ENCODE results near the gene CCDC187. TPM values are rescaled to one million over a fixed set of nuclear protein-coding genes. Genes with fewer than 3 reads are reported as not detected.

The CCDC187 gene
- total RNA-seq, 1 donor from 2014 or later, result not detected

DNA sequence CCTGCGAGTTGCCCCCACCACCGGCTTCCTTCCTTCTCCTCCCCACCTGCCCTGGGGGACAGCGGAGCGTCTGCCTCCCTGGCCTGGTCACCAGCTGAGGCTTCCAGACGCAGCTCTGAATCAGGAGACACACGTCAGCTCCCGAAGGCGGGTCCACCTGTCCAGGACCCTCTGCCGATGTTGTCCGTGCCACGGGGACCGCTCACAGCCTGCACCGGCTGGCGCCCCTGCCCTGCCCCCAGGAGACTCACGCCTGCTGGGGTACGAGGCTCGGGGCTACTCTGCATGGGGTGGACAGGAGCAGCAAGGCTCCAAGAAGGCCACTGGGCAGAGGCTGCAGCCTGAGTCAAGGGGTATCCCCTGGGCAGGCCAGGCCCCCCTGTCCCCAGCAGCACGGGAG, 1.9 kb upstream of the CCDC187 start:
- intact Hi-C loops (cut with micrococcal nuclease), result no loop called here
- ATAC-seq, result no peak

DNA sequence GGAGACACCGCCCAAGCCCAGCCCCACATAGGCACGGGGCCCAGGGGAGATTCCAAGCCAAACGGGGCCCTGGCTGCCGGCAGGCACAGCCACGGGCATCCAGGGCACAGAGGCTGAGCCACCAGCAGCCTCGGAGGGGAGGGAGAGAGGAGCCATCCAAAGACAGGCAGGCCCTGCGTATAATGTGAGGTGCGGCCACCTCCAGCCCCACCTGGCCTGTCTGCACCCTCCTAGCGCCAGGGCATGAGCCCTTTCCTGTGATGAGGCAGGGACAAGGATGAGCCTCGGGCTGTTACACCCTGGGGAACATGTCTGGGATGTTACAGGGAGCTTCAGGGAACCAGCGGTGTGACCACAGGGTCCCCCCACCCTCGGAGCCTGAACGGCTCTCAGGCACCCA, 1.1 kb upstream of the CCDC187 start:
- intact Hi-C loops (cut with micrococcal nuclease), result no loop called here
- DNase-seq (peak; percentile 29), ATAC-seq (no peak)

More for the DNA sequence above, 1.9 kb upstream of the CCDC187 start:
- DNase-seq, result peak; percentile 20

DNA sequence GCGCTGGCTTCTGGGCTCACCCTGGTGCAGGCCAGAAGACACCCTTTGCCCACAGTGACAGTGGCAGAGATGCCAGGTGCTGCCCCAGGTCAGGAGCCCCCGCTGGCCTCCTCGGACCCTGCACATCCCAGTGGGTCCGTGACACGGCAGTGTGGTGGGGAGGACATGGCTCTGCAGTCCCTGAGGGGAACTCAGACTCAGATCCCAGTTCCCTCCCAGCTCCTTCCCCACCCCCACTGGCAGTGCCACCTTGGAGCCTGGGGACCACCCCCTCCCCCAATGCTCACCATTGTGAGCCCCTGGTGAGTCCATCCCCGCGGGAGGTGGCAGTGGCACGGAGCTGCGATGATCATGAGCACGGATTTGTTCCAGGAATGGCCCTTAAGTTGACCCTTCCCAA, 562 bp upstream of the CCDC187 start:
- DNase-seq (peak; percentile 20), ATAC-seq (no peak)
- intact Hi-C loops (cut with micrococcal nuclease), result no loop called here

DNA sequence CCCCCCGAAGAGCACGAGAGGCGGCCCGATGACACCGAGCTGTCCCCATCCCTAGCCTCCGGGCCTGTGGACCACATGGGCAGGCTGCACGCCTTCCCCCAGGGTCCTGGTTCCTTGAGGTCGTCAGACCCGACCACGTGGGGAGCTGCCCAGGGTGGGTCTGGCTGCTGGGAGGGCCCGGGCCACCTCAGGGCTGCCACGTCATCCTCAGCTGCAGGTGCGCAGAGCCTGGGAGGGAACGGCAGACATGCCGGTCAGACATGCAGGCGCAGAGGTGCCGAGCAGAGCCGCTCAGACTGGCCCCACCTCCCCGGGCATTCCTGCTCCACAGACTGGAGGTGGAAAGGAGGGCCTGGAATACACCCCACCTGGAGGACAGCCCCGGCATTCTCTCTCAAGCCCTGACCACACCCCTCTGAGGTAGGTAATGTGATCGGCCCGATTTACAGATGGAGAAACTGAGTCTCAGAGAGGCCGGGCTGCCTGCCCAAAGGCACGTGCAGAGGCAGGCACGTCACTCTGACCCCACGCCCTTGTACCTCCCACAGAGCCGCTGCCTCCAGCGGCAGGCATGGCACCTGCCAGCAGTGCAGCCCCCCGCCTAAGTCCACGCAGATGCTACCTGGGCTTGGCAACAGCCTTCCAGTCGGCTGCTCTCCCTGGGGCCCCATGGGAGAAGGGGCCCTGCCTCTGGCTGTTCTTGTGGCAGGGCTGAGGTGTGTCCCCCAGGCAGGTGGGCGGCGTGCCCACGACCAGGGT, 649 bp downstream of the CCDC187 start:
- ATAC-seq, result no peak
- intact Hi-C loops (cut with micrococcal nuclease), result no loop called here
- DNase-seq, result peak; percentile 27

DNA sequence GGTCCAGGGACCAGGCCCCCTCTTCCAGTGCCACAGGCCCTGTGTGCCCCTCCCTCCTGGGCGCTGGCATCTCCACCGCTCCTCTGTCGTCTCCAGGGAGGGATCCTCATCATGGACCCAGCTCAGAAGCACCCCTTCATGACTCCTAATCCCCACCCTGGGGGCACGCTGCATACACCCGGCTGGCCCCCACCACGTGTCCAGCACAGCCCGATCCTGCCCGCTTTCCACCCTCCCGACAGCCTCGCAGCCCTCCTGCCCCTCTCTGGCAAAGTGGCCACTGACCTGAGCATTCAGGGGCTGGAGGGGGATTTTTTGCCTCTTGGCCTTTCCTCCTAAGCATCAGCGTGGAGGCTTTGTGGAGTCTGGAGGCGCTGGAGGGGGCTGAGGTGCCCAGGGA, 1.4 kb downstream of the CCDC187 start:
- intact Hi-C loops (cut with micrococcal nuclease), result no loop called here
- DNase-seq, result peak; percentile 8

DNA sequence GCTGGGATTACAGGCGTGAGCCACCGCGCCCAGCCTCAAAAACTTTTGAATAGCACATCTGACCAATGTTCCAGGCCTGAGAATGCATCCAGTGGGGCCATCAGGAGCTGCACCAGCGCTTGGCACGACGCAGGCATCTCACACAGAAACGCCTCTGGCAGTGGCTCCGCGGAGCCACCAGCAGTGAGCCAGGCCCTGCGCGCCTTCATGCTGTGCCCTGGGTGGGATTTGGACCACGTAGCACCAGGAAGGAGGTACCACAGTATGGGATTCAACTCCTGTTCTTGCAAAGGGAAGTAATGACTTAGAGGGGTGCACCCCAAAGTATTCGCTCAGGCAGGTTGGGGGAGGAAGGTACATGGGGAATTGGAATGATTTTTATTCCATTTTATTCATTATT, 3.0 kb downstream of the CCDC187 start:
- peak; percentile 7 for DNase-seq

More for the DNA sequence above, 1.4 kb downstream of the CCDC187 start:
- no peak for ATAC-seq

DNA sequence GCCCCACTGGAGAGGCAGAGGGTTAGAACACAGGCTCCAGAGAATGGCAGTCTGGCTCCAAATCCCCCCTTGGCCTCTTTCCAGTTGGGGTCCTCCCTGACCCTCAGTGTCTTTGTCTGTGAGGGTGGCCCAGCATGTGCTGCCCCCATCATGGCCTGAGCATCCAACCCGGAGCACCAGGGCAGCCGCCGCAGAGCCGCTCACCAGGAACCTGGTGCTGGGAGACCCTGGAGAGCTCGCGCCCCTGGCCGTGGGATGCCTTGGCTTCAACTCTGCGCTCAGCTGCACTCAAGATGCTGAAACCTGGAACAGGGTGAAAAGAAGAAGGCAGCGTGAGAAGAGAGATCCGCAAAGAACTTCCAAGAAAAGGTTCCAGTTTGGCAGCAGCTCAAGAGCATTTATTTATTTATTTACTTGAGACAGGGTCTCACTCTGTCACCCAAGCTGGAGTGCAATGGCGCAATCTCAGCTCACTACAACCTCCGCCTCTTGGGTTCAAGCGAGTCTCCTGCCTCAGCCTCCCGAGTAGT, 3.8 kb downstream of the CCDC187 start:
- intact Hi-C loops (cut with micrococcal nuclease), result no loop called here
- DNase-seq (peak; percentile 12), ATAC-seq (no peak)

More for the DNA sequence above, 3.0 kb downstream of the CCDC187 start:
- intact Hi-C loops (cut with micrococcal nuclease), result no loop called here
- ATAC-seq, result no peak

DNA sequence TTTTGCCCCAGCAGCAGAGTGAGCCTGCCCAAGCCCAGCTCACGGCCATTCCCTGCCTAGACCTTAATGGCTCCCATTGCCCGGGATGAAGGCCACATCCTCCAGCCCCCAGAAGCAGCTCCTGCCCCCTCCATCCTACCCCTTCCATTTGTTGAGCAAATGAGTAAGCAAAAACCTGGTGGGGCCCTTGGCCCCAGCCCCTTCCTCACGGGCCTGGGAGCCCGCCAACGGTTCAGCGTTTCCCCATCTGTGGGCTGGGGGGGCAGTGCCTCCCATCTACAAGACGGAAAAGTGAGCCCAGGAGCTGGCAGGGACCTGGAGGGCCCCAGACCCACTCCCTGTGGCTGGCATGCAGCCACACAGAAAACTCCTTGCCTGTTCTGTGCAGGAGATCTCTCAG, 4.4 kb downstream of the CCDC187 start:
- intact Hi-C loops (cut with micrococcal nuclease), result no loop called here
- no peak for ATAC-seq
- DNase-seq, result no peak

DNA sequence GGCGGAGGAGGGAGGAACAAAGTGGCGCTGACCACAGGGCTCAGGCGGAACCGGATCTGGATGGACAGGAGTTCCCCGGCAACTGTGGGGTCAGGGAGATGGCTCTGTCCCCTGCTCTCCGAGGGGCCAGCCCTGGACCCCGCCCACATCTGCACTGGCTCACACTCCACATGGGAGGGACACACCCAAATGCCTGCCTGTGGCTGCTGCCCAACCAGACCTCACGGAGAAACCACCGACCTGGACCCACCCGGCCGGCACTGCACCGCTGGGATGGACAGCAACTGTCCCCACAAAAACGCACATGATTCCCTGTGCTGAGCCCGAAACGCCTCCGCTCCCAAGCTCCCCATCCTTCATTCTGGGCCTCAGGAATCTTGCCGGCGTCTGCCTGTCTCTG, 4.8 kb downstream of the CCDC187 start:
- DNase-seq (no peak), ATAC-seq (no peak)
- intact Hi-C loops (cut with micrococcal nuclease), result no loop called here

DNA sequence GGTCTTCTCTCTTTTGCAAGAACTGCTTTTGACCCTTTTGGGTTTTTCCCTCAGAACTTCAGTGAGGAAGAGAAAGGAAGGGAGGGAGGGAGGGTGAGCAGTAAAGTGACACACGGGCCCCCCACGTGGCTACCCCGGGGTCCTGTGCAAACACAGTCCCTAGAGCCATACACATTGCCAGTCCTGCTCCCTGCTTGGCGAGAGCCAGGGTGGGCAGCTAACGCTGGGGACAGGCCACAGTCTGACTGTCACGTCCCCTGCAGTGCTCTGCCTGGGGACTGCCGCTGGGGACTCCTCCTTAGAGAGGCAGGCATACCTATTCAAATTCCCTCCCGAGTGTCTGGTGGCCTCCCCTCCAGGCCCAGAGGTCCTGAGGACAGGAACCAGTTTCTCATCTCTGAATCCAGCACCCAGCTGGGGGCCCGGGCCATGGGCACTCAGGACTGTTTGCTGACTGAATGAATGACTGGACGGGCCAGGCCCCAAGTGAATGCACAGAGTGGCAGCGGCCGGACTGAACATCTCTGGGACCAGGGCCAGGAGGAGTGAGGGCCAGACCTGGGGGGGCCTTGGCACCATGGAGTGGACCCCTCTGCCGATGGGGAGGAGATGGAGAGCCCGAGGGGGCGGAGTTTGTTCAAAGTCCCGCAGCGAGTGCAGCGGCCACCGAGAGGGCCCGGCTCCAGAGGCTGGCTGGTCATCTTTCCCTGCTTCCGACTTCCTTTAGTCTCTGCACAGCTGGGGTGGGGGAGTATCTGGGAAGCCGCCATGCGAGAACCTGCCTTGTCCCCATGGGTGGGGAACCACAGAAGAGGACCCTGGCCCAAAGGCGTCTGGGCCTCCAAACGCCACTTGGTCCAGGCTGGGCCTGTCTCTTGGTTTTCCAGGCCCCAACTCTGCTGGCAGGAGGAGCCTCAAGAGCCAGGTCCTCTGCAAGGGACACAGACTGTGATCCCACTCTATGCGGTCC, 5.8 kb downstream of the CCDC187 start:
- peak; percentile 21 for DNase-seq
- intact Hi-C loops (cut with micrococcal nuclease), result no loop called here
- ATAC-seq, result no peak

DNA sequence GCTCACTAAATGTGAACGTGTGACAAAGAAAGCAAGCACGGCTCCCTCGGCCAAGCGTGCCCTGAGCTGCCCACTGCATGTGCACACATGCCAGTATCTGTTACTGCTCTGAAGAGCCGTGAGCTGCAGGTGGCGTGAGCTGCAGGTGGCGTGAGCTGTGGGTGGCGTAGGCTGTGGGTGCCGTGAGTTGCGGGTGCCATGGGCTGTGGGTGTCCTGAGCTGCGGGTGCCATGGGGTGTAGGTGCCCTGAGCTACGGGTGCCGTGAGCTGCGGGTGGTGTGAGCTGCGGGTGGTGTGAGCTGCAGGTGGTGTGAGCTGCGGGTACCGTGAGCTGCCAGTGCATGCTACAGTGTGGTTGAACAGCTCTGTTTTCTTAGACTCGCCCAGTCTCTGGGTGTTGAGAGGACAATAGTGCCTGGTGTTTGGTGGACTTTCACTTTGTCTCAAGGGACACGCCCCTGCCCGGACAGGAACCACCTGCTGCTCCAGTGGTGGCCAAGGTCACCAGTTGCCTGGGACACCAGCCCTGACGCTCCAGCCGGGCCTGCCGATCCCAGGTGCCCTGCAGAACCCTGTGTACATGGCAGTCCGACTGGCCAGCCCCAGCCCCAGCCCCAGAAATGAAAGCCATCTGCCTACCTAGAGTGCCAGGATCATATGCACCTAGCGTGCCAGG, 6.7 kb downstream of the CCDC187 start:
- peak; percentile 28 for ATAC-seq
- intact Hi-C loops (cut with micrococcal nuclease), result no loop called here

DNA sequence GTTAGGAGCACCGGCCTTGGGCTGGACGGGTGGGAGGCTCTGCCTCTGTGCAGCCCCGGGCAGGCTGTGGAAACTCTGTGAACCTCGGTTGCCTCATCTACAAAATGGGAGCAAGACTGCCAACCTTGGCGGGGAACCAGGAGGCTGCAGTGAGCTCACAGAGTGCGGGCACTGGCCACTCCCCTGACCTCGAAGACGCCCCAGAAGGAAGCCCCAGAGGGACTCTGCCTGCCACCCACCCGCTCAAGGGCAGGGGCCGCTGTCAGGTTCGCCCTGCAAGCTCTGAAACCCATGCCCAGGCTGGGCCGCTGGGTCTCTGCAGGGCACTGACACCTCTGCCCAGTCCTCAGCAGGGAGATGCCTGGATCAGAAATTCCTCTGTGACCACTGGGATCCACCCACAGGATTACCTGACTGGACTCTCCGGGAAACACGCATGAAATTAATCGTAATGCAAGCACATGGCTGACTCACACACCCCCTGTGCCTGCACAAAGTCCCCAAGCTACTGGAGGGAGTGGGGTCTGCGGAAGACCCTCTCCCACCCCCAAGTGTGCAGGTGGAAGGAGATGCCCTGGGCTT, 7.4 kb downstream of the CCDC187 start:
- ATAC-seq (no peak), DNase-seq (peak; percentile 17)
- intact Hi-C loops (cut with micrococcal nuclease), result no loop called here

More for the DNA sequence above, 6.7 kb downstream of the CCDC187 start:
- DNase-seq, result peak; percentile 26

DNA sequence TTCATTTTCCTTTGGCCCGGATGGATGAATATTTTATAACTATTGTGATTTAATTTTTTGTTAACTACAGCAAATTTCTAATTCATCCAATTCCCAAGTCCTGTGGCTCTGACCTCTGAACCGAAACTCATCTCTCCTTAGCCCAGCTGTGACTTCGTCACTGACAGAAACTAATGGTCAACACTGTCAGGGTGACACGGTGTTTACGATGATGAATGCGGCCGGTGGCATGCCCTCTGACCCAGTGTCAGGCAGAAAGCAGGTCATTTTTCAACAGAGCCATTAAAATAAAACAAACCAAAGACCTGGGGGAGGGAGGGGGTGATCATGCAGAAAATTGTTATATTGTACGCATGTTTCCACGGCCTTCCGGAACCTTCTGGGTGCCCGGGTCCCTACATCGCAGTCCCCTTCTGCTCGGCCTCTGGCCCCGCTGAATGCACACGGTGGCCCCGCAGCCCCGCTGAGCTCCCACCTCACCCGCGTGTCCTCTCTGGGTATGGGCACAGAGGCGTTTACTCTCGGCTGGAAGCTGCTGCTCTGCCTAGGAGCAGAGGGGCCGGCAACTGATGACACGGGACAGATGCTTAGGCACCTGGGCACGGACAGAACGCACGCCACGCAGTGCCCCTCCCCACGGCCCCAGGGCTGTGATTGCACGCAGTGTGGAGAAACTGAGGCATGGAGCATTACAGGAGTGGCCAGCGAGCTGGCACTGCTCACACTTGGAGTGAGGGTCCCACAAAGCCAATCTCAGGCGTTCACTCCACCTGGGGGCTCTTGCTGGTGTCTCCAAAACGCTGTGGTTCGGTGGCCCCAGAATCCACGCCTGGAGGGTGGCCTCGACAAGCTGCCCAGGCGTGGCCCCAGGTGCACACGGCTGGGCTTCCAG, 8.1 kb downstream of the CCDC187 start:
- intact Hi-C loops (cut with micrococcal nuclease), result no loop called here
- DNase-seq (peak; percentile 22), ATAC-seq (no peak)

DNA sequence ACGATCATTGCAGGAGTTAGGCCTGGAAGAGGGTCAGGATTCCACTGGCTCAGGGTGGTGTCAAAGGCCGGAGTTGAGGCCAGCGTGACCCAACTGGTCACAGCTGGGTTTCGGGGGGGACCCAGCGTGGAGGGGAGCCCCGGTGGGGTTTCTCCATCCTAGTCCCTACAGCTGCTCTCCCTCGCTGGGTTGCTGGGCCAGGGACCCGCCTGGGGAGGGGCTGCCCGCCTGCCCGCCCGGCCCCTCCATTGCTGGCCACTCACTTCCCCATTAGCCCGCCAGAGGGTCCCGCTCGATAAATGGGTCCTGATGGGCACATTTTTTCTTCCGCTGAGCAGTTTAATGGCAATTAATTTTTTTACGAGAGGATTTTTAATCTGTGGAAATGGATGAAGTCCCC, 8.8 kb downstream of the CCDC187 start:
- DNase-seq, result no peak
- intact Hi-C loops (cut with micrococcal nuclease), result no loop called here
- ATAC-seq, result no peak

DNA sequence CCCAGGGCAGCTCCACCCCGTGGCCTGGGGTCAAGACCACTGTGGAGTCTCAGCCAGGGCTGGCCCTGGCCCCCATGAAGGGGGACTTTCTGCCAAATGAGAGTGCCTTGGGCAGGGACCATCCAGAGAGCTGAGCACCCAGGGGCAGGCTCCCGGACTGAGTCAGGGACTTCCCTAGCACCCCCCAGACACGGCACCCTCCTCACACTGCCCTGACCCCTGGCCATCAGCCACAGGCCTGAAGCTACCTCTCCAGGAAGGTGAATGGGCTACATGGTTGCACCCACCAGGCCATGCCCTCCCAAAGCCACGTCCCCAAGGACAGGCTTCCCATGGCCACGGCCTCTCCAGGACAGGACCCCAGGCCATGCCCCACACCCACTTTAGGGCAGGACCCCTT, 9.5 kb downstream of the CCDC187 start:
- DNase-seq (peak; percentile 19), ATAC-seq (no peak)
- intact Hi-C loops (cut with micrococcal nuclease), result no loop called here

DNA sequence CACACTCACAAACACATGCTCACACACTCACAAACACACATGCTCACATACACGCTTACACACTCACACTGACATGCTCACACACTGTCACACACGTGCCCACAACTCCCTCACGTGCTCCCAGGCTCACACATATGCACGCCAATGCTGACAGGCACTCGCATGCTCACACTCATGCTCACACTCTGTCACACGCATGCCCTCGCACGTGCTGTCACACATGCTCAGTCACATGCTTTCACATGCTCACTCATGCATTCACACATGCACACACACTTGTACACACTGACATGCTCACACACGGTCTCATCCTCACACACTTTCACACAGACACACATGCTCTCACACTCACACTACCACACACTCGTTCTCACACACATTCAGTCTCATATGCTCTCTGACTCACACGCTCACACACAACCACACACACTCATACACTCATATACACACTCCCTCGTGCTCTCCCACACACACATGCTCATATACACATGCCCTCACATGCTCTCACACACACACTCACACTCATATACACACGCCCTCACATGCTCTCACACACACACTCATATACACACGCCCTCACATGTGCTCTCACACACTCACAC, 10.3 kb downstream of the CCDC187 start:
- ATAC-seq, result no peak
- peak; percentile 6 for DNase-seq
- intact Hi-C loops (cut with micrococcal nuclease), result no loop called here

DNA sequence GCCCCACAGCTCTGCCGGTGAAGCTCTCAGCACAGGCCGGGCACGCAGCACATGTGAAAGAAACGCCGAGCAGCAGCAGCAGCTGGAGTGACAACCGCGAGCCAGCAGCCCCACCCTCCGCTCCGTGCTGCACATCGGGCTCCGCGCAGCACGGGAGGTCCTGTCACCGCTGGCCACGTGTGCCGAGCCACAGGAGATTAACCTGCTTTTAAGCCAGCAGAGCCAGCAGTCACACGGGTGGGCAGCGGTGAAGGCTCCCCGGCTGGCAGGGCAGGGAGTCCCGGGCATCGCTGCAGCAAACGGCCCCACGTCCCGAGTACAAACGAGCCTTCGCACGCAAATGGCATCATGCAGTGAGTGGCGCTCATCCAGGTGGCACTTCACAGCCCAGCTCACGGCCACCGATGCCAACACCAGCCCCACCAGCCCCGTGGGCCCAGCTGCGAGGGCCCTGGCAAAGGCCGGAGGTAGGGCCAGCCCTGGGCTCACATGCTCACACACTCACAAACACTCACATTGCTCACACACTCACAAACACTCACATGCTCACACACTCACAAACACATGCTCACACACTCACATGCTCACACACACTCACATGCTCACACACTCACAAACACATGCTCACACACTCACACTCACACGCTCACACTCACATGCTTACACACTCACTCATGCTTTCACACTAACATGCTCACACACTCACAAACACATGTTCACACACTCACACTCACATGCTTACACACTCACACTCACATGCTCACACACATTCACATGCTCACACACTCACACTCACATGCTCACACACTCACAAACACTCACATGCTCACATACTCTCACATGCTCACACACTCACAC, 11.1 kb downstream of the CCDC187 start:
- no peak for ATAC-seq
- DNase-seq, result peak; percentile 42
- intact Hi-C loops (cut with micrococcal nuclease), result no loop called here

Measured in left ventricle myocardium superior (tissue), 1 donor.